Esophagus muscularis mucosa (tissue), 4 donors: ENCODE data around the gene NUDT3. TPM values are rescaled to one million over a fixed set of nuclear protein-coding genes. Genes with fewer than 3 reads are reported as not detected.

Experiments
- DNase-seq: peaks from one replicate; pipeline ENCODE4 v3.0.0-alpha.2; 2017; ENCODE audit errors: extremely low spot score
- H3K27ac ChIP-seq, 4 donors: fragments of 200-600 bp; sonication (generic); replicated peaks in 1 of 4; 1 replicate in 3 of 4; 2 replicates in 1 of 4; pipeline ENCODE4 v1.5.1; 2016 to 2019; ENCODE audit warnings: mild to moderate bottlenecking in 1 of 4
- H3K27me3 ChIP-seq, 4 donors: fragments of 200-600 bp; sonication (generic); one replicate each; pipeline versions ENCODE4 v1.5.1 to v1.6.0; 2016 to 2019
- H3K36me3 ChIP-seq, 4 donors: fragments of 200-600 bp; sonication (generic); one replicate each; pipeline ENCODE4 v1.5.1; 2016 to 2019
- H3K4me1 ChIP-seq, 4 donors: fragments of 200-600 bp; sonication (generic); one replicate each; pipeline ENCODE4 v1.5.1; 2016 to 2019
- H3K4me3 ChIP-seq, 4 donors: fragments of 200-600 bp; sonication (generic); 1 replicate in 2 of 4; 2 replicates in 2 of 4; pipeline ENCODE4 v1.5.1; 2016 to 2019; ENCODE audit warnings: mild to moderate bottlenecking in 4 of 4, moderate library complexity in 1 of 4
- H3K9me3 ChIP-seq, 4 donors: fragments of 200-600 bp; sonication (generic); 1 replicate in 3 of 4; 2 replicates in 1 of 4; pipeline ENCODE4 v1.5.1; 2016 to 2019
- CTCF ChIP-seq, 3 experiments: fragments of 200-600 bp in 2 of 3; fragments of 450-650 bp in 1 of 3; sonication (generic) in 2 of 3; IDR thresholded peaks; one replicate each; pipeline ENCODE4 v1.5.1; 2017 to 2019; ENCODE audit warnings: antibody characterized with exemption in 3 of 3, mild to moderate bottlenecking in 2 of 3, moderate library complexity in 1 of 3
- EP300 ChIP-seq: sonication (generic); formaldehyde crosslinking; IDR thresholded peaks from one replicate; pipeline ENCODE4 v1.6.1; 2017; ENCODE audit warnings: antibody characterized with exemption
- POLR2A ChIP-seq: fragments of 450-650 bp; IDR thresholded peaks from one replicate; pipeline ENCODE4 v1.6.1; 2017; ENCODE audit warnings: antibody characterized with exemption, moderate library complexity, mild to moderate bottlenecking, low read depth
- POLR2AphosphoS5 ChIP-seq, 2 donors: sonication (generic); formaldehyde crosslinking; IDR thresholded peaks; one replicate each; pipeline ENCODE4 v1.6.1; 2017; ENCODE audit warnings: antibody characterized with exemption in 2 of 2
- WGBS: methylation state at CpG from one replicate; pipeline ENCODE4 v1.1.5; 2018; 5-methylcytosine and 5-hydroxymethylcytosine counted together
- intact Hi-C: fragments of 100-400 bp; cut with DNase I; formaldehyde crosslinking; loops from one replicate; pipeline ENCODE4 v1.15.1; 2023
- total RNA-seq, 4 donors: library from RNA; depleted of rRNA; stranded (reverse); fragments of >200 nt; gene quantifications; one replicate each; pipeline versions ENCODE4 v1.1.0 to v1.2.1, GENCODE V29; 2016

Gene NUDT3
- total RNA-seq, 4 donors from 2014 or later: 37.1 to 57.2 (median 47.4) TPM

- Histone ChIP-seq H3K36me3 (no peaks in the 10 kb centered on the region), H3K4me3 (no peak overlapping the region), H3K9me3 (no peaks in the 10 kb centered on the region), H3K4me1 (peaks cover 13 to 31% (median 15%) of the 10 kb centered on the region in 4 donors), H3K27ac (no peak overlapping the region), H3K27me3 (no peaks in the 10 kb centered on the region)
- no peak for DNase-seq
- intact Hi-C loops: no loop called here
- 94% methylated on average over 7 of the region's 7 CpGs for WGBS
- no peak for TF ChIP-seq POLR2AphosphoS5 (IDR thresholded peaks at IDR 0.05)
- TF ChIP-seq CTCF (IDR thresholded peaks at IDR 0.05): no peak
Measured at GRCh38 chr6:34350934-34351217, 41.6 kb downstream of the NUDT3 start.

GRCh38 chr6:34350137-34350933, 42.1 kb downstream of the NUDT3 start:
- Histone ChIP-seq H3K36me3 (no peaks in the 10 kb centered on the region), H3K4me3 (no peak overlapping the region), H3K27me3 (no peaks in the 10 kb centered on the region), H3K4me1 (peaks cover 10 to 31% (median 15%) of the 10 kb centered on the region in 4 donors), H3K27ac (no peak overlapping the region), H3K9me3 (no peaks in the 10 kb centered on the region)
- no peak for TF ChIP-seq POLR2A
- TF ChIP-seq EP300: no peak
- TF ChIP-seq POLR2AphosphoS5 (IDR thresholded peaks at IDR 0.05): no peak
- TF ChIP-seq CTCF (IDR thresholded peaks at IDR 0.05): no peak
- intact Hi-C loops: no loop called here
- WGBS: 44% methylated on average over 1 of the region's 1 CpG
- no peak for DNase-seq

- no peaks in the 10 kb centered on the region for H3K27me3 ChIP-seq
- no peaks in the 10 kb centered on the region for H3K9me3 ChIP-seq
- peaks cover 10 to 31% (median 20%) of the 10 kb centered on the region in 4 donors for H3K4me1 ChIP-seq
- no peak overlapping the region for H3K27ac ChIP-seq
- DNase-seq: no peak
- no peak for TF ChIP-seq POLR2A
- no peak for TF ChIP-seq EP300
- no peak for TF ChIP-seq POLR2AphosphoS5 (IDR thresholded peaks at IDR 0.05)
- no peak for TF ChIP-seq CTCF (IDR thresholded peaks at IDR 0.05)
- no peaks in the 10 kb centered on the region for H3K36me3 ChIP-seq
- intact Hi-C loops: no loop called here
- H3K4me3 ChIP-seq: no peak overlapping the region
- 94% methylated on average over 4 of the region's 4 CpGs for WGBS
Measured at GRCh38 chr6:34349211-34349610, 43.3 kb downstream of the NUDT3 start.

GRCh38 chr6:34347303-34347702, 45.2 kb downstream of the NUDT3 start:
- TF ChIP-seq CTCF (IDR thresholded peaks at IDR 0.05): no peak
- TF ChIP-seq POLR2AphosphoS5 (IDR thresholded peaks at IDR 0.05): no peak
- TF ChIP-seq EP300: no peak
- no peak for TF ChIP-seq POLR2A
- H3K36me3 ChIP-seq: no peaks in the 10 kb centered on the region
- DNase-seq: no peak
- H3K27ac ChIP-seq: no peak overlapping the region
- peaks cover 14 to 24% (median 21%) of the 10 kb centered on the region in 4 donors for H3K4me1 ChIP-seq
- WGBS: 94% methylated on average over 1 of the region's 1 CpG
- H3K4me3 ChIP-seq: no peak overlapping the region
- H3K27me3 ChIP-seq: no peaks in the 10 kb centered on the region
- H3K9me3 ChIP-seq: no peaks in the 10 kb centered on the region
- intact Hi-C loops: no loop called here
